Kidney capillary endothelial cell (primary cell): Measurements from ENCODE around the gene PTPRT.

Source experiments
- DNase-seq: peaks from one replicate; pipeline ENCODE4 v3.0.0-alpha.2; 2018; ENCODE audit warnings: low spot score

The PTPRT gene

DNA sequence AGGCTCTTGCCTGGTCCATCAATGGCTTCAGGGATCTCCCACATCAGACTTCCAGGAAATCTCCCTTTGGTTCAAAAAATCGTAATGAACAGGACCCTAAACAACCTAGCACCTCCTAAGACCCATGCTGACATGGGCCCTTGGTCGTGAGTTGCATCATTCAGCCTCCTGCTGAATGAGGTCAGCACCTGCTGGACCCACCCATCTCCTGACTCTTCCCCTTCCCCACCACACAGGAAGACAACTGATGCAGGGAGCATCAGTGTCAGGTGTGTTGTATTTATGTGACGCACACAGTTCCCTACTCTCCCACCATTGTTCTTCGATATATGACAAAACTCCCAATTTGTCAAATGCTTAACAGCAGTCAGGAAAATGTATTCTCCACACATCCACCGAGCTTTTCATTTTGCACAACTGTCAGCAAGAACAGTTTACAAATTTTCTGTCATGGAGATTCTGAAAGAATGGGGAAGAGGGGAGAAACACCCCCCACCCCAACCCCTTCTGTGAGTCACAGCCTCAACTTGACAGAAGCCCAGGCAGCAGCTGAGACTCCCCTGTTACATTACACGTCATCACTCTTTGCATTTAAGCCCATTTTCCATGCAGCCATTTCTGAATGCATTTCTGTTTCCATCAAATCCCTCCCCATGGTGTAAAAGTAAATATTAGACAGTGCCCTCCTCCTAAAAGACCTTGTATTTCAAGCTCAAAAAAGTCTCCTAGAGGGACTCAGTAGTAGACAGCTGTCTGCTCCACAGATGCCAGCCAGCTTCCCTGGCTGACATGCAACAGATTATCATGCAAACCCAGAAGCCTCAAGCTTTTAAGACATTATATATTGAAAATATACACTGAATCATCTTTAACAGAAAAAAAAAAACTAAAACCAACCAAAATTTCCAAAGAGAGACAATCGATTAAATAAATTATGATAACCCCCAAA is 577.5 kb downstream of the PTPRT start:
- DNase-seq: no peak

GRCh38 chr20:42611423-42611822 is 578.3 kb downstream of the PTPRT start:
- DNase-seq: no peak

DNA sequence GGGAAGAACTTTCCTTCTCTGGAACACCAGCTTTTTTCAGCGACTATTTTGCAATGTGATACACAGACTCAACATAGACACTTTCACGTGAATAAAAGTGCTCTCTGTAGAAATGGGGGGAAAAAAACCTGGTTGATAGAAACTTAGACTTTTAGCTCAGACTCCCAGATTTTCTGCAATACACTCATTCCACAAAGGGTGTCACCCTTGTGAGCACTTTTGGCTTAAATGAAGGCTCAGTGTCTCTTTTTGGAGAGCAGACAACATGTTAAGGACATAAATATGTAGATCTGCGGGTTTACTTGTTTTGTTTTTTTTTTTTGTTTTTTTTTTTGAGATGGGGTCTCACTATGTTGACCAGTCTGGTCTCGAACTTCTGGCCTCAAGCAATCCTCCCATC is 579.6 kb downstream of the PTPRT start:
- DNase-seq: no peak

- no peak for DNase-seq
Observed at GRCh38 chr20:42609618-42610017, 580.1 kb downstream of the PTPRT start.

DNA sequence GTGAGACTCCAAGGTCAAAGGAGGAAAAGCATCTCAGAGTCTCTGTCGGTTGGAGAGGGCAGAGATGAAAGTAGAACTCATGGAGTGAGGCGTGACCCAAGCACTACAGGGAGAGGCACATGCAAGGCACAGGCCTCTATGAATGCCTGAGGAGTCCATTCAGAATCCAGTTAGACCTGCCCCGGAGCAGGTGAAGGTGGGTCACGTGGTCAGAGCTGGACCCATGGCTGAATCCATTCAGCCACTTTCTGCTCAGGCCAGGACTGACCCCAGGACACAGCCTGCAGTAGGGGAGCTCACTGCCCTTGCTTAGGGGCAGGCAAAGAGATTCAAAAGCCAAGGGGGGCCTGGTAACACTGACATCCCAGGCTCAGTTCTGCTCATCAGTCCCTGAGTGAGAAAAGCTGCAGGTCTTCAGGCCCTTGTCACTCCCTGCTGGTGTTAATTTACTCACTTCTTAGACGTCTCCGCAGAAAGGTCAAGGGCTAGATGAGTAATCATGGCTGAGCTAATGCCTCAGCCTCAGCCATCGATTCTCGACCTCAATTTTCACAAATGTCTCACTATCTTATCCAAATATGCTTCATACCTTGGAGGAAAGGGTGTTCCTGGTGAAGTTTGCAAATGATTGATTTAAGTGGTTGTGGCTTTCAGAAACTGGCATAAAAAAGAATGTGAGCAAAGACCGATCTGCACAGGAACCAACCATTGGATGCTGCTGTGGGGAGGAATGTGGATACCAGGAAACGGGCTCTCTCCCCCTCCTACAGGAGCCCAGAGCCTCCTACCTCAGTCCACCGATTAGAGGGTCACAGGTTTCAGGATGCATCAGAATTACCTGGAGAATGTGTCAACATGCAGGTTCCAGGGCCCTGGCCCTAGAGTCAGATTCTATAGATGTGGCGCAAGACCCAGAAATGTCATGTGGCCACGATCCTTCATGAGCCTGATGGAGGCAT is 584.4 kb downstream of the PTPRT start:
- no peak for DNase-seq

DNA sequence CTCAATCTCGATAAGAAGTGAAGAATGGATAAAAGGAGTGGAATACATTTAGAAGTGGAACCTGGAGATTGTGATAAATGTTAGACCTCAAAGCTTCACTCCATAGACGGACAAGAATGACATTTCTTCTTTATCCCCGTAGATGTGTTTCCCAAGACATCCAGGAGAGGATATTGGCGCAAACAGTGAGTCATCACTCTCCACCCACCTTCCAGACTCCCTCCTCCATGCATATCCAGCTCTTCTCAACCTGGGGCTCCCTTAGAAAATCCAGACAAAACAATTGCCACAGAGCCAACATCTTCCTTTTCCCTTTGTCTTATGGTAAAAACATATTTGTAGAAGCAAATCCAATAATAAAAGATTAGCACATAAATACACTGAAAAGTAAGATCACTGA is 586.1 kb downstream of the PTPRT start:
- no peak for DNase-seq

- DNase-seq: no peak
Observed at GRCh38 chr20:42598581-42598980, 591.1 kb downstream of the PTPRT start.

- DNase-seq: no peak
Observed at GRCh38 chr20:42595625-42596024, 594.1 kb downstream of the PTPRT start.

DNA sequence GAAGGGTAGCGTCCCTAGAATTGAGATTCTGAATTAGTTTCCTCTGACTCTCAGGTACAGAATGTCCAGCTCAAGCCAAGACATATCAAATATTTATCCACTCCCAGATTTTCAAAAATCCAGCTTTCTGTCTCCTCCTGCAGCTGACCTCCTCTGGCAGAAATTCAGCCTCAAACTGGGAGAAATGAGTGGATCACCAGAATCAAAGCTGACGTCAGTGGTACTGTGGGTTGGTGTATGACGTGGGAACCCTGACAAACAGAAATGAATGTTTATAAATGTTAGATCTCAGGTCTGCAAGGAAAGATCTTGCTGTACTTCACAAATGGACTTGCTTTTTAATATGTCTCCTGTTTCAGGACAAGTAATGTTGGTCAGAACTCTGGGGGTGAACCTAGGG is 595.0 kb downstream of the PTPRT start:
- no peak for DNase-seq

DNA sequence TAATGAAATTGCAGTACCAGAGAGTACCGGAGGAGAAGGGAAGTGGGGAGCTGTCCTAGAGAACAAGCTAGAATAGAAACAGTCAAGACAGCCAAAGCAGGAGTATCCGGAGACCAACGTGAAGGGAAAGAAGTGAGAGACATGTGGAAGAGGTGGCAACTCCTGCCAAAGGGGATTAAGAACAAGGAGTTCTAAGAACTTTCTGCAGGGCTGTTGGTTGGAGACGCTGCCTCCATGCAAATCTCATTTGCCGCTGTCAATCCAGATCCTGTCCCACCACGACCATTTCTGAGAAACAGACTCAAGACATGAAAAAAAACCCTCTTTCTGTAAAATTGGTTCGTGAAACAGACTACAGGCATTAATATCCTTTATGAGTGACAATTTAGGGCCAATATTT is 595.7 kb downstream of the PTPRT start:
- no peak for DNase-seq

DNA sequence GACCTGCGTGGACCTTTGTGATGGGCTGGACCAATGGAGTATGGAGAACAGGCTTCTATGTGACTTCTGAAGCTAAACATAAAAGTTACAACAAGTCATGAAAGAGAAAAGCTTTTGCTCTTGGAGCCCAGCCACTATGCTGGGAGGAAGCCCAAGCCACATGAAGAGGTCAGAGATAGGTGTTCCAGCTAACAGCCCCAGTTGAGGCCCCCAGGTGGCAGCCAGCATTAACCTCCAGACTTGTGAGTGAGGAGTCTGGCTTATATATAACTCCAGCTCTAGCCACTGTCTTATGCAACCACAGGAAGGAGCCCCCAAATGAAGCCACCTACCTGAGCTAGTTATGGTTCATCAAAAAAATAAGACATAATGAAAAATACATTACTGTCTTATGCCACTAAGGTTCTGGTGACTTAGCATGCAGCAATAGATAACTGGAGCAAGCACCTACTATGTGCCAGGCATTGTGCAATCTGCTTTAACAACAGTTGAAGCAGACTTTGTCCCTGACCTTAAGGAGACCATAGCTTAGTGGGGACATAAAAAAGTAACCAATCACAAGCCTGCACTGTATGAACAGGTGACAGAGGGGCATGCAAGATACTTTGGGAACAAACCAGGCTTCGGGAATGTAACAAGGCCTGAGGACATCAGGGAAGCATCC is 599.6 kb downstream of the PTPRT start:
- DNase-seq: no peak

DNA sequence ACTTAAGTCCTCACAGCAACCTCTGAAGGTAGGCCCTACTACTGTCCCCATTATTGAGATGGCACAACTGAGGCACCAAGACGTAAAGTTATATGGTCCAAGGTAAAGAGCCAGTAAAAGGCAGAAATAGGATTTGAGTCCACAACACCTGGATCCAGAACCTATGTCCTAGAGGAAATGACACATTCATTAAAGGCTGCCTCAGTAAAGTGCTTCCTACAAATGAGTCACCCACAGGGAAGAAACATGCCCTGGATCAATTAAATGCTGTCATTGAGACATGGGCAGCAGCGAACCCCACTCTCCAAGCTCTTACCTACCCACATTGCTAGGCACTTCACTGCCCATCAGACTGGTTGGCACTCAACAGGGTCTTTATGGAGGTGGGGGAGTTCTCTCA is 600.9 kb downstream of the PTPRT start:
- DNase-seq: no peak

GRCh38 chr20:42587427-42587826 is 602.3 kb downstream of the PTPRT start:
- no peak for DNase-seq

DNA sequence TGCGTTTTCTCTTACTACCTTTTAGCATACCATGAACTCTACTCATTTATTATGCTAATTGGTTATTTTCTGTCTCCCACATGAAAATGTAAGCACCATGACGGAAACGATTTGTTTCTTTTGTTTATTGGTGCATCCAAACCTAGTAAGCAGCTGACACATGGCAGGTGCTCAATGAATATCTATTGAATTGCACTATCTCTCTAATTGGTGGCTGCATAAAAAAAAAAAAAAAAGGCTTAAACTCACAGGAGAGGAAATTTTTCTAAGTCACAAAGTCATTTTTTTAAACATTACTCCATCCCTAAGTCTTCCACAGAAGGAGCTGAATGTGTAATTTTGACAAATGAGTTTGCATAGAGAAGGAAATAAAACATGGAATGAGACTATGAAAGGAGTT is 608.4 kb downstream of the PTPRT start:
- DNase-seq: no peak

DNA sequence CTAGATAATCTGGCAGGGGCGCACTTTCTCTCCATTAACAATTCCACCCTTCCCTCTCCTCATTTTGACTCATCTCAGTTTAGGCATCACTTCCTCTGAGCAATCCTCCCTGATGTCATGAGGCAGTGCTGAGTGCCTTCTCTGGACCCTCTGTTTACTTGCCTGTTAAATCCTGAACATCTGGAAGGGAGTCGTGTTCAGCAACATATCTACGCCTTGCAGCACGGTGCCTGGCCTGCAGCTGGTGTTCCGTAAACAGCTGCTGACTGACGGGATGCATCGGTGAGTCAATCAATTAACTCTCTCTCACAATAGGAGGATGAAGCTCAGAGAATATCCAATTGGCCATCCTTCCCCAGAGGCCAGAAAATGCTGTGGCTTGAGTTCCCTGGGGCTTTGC is 613.5 kb downstream of the PTPRT start:
- no peak for DNase-seq

DNA sequence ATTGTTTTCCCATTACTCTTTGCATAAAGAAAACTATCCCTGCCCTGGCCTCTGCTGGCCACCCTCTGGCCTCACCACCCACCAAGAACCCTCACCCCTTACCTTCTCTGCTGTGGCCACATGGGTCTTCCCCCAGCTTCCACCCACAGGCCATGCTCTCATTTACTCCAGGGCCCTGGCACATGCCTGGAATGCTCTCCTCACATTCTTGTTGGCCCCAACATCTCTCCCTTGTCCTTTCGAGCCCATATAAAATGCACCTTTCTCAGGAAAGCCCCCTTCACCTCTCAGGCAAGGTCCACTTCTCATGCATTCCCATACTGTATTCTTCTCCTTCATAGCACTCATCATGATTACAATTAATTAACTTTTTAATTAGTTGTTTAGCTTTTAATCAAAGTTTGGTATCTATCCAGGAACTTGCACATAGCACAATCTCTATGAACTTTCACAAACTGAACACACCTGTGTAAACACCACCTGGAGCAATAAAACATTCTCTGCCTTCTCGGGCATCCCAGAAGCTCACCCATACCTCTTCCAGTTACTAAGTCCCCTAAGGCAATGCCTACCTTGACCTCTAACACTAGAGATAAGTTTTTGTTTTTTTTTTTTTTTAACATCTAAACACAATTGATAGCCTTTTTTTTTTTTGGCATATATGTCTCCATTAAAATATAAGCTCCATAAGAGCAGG is 617.2 kb downstream of the PTPRT start:
- no peak for DNase-seq

DNA sequence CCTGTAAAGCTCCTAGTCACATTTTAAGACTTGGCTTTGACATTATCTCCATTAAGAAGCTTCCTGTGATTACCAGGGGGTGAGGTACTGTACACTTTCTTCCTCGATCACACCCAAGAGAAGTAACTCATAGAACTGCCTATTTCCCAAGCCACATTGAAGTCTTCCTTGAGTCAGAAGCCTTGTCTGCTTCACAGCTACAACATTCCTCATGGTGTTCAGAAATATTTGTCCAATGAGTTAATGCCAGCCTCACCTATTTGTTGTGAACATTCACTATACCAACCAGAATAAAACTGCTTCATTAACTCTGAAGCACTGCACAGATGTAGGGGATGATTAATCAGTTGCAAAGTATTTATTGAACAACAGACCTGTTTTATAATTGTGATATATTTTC is 622.3 kb downstream of the PTPRT start:
- no peak for DNase-seq

DNA sequence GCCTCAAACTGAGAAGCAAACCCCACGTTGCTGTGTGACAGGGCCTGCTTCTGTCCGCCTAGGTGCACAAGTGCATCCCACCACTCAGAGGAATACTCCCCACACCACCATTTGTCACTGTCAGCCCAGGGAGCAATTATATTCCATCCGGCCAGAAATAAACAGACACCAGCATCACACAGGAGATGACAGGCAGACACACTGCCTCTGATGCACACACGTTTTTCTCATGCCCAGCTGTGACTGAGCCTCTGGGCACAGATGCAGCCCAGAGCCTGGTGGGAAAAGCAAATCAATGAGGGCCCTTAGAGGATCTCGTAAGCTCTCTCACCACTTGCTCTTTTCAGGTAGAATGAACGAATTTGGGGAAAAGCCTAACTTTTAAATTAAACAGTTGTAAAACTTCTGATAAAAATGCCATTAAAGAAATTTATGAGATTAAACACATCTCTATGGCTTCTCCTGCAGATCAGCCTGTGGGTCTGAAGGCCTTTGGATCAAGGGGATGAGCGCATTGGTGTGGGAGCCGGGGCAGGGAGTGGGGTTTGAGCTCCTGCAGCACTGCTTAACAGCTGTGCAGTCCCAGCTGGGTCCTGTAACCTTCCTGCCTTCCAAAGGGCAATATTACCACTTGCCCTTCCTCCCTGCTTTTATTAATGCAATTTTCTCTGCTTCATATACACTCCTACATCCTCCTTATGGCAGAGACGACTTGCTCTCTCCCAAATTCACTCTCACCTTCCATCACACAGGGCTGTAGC is 624.3 kb downstream of the PTPRT start:
- no peak for DNase-seq

DNA sequence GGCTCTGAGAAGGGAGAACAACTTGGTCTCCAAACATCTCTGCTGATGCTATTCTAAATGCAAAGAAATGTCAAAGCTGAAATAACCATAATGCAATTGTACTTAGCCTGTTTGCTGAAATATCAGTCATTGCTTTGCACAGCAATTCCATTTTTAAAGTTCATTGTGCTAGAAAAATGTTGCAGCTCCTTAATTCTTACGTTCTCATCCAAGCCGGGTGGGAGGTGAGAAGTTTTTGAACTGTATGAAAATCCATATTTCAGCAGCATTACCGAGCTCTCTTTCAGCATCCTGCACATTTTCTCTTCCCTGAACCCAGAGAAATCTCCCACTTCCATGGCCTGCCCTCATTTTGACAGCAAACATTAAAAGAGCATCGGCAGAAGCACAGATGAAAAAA is 630.0 kb downstream of the PTPRT start:
- no peak for DNase-seq

DNA sequence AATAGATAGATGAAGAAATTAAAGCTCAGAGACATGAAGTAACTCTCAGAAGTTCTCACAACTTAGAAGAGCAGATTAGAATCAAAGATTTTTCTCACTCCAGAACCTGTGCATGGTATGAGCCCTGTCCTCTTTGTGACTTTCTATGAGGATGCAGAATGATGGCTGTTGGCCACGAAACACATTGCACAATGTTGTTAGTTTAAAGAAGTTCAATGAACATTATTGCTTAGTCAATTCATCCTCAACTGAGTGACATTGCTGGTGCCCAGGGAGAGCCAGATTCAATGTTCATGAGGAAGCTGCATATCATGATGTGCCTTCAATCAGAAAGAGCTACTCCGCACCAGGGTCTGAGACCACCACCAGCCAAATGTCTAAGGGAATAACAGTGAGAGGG is 633.1 kb downstream of the PTPRT start:
- DNase-seq: no peak

DNA sequence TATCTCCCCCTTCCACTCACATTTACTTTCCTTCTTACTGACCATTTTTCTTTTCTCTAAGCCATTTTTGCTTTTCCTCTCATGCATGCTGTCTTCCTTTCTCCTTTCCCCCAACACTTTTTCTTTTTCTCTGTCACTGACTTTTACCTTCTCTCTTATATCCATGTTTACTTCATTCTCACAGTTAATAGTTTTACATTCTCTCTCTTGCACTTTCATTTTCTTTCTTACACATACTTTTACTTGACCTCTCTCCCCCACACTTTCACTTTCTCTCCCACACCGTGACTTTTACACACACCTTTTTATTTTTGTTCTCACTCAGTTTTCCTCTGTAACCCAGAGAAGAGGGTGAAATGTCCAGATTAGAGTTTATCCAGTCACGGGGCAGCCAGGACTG is 636.3 kb downstream of the PTPRT start:
- no peak for DNase-seq
